HG03520 (cell line): ENCODE results near the gene ZNF354C.
"Not testable (repeated sequence)": the region's sequence is repeated elsewhere in the genome, so short reads cannot be mapped to it uniquely, and the experiment has no call there.

Source experiments
- ATAC-seq: cut with Tn5 transposase; IDR thresholded peaks from one replicate; pipeline ENCODE4 v1.9.1; 2021; ENCODE audit warnings: mild to moderate bottlenecking, moderate library complexity; ENCODE audit not compliant: unreplicated experiment

The ZNF354C gene

DNA sequence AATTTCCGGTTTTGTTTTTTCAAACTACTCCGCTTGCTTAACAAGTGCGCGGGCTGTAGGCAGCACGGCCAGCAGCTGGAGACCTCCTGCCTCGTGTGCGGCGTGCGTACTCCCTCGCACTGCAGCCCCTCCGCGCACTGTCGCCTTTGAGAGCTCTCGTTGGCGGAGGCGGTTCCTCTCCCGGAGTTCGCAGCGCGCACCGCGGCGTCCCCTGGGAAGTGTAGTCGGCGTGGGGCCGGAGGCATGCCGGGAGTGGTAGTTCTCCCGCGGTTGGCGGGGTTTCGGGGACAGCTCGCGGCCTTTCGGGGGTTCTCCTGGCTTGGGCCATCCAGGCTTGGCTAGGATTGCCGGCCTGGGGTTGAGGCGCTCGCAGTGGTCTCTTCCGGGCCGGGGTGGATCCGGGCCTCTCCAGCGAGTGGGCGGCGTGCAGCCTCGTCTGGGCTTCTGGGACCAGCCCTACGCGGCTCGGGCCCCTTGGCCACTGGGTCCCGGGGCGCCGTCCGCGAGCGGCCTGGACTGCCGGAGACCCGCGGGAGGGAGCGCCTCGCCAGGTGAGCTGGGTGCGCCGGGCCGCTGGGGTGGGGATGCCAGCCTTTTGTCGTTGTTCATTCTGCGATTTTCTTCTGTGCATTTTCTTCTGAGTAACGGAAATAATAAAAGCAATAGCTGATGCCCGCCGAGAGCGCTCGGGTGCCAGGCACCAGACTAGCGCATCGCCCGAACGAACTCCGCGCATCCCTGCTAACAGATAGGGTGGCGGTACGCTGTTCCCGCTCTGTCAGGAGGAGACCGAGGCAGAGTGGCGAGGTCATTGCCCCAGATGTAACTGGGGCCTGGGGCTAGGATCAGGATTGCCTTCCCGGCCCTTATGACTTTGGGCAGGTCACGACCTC is at the start of gene ZNF354C:
Gene ZNF354C, plus strand, starts transcription at position 258 of the 893 bp plus-strand sequence. CDS start 1,696 bp downstream, outside the sequence.
- ATAC-seq, result peak; percentile 91

DNA sequence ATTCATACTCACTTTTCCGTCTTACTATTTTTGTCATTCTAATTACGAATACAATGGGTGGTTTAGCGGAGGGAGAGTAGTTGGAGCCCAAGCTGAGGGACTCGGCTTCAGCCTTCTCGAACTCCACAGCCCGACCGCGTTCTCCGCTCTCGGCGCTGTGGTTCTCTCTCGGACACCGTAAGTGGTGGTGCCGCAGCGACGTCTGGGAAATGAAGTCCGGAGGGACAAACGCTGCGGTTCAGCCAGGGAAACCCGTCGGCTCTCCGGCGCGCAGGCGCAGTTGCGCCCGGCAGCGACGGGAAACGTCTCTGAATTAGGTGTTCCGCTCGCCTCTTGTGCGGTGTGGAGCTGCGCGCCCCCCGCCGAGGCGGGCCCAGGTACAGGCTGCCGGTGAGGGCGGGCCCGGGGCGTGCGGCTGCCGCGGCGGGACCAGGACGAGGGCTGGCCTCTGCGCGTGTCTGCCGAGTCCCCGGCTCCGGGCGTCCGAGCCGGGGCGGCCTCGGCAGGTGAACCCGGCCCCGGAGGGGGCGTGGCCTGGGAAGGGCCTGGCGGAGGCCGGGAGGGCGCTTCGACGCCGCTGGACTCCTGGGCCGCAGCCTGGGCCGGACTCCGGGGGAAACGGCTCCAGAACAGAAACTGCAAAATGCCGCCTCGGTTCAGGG is 36.5 kb upstream of the ZNF354C start, which contains the start of gene ZNF879:
Gene ZNF879, plus strand, starts transcription at position 277 of the 662 bp plus-strand sequence. CDS start 1,201 bp downstream, outside the sequence.
- ATAC-seq, result peak; percentile 91

DNA sequence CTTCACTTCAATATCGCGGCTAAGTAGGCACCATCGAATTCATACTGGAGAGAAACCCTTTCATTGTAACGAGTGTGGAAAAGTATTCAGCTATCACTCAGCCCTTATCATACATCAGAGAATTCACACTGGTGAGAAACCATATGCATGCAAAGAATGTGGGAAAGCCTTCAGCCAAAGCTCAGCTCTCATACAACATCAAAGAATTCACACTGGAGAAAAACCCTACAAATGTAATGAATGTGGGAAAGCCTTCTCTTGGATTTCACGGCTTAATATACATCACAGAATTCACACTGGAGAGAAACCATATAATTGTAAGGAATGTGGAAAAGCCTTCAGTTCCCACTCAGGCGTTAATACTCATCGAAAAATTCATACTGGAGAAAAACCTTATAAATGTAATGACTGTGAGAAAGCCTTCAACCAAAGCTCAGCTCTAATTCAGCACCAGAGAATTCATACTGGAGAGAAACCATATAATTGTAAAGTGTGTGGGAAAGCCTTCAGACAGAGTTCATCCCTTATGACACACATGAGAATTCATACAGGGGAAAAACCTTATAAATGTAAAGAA is 27.1 kb upstream of the ZNF354C start:
- no peak for ATAC-seq

DNA sequence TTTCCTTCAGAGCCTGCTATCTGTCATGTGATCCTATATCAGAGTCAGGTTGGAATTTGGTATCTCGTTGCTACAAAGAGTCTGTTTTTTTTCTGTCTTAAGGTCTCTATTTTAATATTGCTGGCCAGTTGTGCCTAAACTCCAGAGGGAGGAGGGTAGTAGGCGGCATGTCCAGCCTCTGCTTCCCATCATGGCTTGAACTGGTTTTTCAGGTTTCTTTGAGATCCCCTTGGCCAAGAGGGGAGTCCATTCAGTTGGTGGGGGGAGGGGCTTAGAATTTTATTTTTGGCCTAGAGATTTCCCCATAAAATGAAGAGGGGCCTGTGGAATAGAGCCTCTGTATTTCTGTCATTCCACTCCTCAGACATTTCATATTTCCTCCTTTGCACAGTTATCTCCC is 15.4 kb upstream of the ZNF354C start:
- no peak for ATAC-seq

DNA sequence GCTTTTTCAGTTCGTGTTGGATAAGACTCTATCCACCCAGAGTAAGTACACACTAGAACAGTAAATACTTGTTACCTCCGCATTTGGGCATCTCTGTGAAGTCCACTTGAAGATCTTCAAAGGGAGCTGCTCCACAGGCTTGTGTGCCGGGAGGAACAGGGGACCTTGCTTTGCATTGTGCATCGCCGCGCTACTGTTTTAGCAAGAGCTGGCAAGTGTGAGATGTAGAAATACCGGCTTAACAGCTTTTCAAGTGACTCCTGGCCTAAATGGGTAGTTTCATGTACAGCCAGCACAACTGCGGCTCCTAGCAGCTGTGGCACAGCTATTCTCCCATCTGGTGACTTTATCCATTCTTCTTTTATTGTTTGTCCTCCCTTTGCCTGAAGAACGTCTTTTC is 8.4 kb upstream of the ZNF354C start:
- no peak for ATAC-seq

DNA sequence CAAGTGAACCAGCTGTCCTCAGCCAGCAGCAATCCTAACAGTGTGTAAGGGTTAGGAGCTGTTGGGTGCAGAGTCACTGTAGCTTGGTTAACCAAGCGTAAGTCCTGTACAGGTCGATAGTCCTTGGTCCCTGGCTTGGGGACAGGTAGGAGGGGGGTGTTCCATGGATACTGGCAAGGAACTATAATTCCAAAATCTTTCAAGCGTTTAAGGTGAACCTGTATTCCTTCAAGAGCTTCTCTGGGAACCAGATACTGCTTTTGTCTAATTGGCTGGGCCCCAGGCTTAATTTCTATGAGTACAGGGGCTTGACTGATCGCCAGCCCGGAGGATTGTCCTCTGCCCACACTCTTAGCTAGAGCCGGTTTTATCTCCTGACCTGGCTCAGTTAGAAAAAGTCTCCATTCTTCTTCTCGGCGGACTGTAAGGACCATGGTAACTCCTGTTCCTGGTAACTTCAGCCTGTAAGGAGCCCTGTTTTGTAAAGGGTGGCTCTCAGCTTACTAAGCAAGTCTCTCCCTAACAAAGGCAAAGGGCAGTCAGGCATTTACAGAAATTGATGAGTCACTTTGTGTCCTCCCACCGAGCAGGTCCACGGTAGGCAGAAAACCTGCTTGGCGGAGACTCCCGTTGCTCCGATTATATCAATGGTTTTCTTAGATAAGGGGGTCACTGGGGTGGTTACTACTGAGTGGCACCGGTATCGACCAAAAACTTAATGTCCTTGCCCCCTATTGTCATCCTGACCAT is 6.0 kb upstream of the ZNF354C start:
- ATAC-seq, result no peak

DNA sequence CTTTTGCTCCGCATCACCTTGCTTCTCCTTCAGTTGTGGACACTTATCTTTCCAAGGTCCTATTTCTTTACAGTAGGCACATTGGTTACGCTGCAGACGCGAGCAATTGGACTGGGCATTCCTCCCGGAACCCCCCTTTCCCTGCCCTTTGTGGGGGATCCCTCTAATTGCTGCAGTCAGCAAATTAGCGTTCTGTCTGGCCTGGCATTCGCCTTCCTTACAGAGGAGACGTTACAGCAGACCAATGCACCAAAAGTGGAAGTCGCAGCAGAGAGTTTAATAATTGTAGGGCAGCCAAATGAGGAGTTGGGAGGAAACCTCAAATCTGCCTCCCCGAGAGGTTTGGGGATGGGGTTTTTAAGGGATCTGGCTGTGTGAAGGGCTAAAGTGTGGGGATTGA is 5.3 kb upstream of the ZNF354C start:
- ATAC-seq, result no peak

DNA sequence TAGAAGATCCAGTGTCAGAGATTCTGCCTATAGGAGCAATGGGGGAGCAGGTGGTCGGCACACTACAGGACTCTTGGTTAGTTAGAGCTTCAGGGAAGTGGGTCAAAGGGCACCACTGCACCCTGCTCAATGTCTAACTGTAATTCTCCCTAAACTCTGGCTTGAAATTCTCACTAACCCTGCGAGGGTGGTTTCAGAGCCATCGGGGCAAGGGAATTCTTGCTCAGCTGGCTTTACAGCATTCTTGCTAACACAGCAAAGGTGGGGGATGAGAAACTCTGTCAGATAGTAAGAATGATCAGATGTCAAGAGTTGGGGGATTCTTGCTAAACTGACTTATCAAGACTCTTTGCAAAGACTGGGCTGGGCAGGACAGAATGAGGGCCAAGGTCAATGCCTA is 4.7 kb upstream of the ZNF354C start:
- ATAC-seq, result no peak

DNA sequence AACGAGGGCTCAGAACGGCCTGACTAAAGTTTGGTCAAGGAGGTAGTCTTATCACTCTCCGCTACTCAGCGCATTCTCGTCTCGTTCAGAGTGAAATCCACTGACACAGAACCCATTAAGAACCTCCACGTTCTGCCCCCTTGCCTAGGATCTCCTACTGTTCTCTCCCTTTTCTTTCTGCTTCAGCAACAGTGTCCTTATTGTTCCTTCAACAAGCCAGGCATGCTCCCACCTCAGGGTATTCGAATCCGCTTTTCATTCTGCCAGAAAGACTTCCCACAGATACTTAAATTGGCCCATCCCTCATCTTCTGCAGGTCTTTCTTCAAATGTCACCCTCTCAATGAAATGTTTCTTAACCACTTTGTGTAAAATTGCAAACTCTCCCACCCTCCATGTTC is 4.3 kb upstream of the ZNF354C start:
- no peak for ATAC-seq

DNA sequence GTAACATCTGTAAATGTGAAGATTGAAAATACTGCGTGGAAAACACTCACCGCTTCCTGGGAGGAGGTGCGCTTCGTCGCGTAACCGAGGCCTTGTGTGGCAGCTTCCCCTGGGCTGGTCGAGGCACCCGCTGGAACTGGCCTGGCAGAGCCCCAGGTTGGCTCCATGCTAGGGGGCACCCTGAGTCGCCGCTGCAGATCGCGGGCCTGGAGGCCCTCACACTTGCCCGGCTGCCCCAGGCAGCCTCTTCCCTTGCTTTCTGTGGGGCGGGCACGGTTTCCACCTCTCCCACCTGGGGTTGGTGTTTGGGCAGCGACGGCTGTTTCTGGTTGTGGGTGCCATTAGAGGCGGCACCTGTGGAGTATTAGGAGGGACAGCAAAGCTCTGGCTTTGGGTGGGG is 852 bp downstream of the ZNF354C start:
- ATAC-seq, result no peak

DNA sequence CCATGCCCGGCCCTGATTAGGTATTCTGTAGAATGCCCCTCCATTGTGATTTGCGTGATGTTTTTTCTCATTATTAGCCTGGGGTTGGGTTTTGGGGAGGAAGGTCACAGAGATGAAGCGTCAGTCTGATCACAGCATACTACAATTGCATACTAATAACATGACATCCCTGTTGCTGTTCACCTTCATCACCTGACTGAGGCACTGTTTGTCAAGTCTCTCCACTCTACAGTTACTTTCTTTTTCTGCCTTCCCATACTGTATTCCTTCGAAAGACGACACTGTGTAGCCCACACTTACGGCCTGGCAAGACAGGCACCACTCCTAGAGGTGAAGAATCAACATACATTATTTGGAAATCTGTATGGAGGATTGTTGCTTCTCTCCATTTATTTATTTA is 5.5 kb downstream of the ZNF354C start:
- ATAC-seq, result no peak

DNA sequence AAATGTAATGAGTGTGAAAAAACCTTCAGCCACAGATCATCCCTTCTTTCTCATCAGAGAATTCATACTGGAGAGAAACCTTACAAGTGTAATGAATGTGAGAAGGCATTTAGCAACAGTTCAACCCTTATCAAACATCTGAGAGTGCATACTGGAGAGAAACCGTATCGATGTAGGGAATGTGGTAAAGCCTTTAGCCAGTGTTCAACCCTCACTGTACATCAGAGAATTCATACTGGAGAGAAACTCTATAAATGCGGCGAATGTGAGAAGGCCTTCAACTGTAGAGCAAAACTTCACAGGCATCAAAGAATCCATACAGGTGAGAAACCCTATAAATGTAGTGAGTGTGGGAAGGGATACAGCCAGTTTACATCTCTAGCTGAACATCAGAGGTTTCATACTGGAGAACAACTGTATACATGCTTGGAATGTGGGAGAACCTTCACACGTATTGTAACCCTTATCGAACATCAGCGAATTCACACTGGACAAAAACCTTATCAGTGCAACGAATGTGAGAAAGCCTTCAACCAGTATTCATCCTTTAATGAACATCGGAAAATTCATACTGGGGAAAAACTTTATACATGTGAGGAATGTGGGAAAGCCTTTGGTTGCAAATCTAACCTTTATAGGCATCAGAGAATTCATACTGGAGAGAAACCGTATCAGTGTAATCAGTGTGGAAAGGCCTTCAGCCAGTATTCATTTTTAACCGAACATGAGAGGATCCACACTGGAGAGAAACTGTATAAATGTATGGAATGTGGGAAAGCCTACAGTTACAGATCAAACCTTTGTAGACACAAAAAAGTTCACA is 19.2 kb downstream of the ZNF354C start:
- ATAC-seq, result no peak

DNA sequence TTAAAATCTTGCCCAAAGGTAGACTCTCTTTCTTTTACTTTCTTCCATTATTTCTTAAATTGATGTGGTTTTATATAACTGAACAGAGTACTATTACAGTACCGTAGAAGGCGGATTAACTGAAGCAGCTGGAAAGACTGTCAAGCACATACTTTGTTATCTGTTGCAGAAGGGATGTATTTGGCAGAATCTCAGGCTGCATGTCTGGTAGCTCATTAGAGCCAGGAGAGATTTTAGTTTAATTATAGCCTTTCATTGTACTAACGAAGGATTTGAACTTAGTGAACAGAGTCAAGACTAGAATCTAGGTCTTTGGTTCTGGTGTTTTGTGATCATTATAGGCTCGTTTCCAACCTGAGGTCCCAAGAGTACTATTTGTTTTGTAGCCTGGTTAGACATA is 20.6 kb downstream of the ZNF354C start:
- ATAC-seq, result no peak

DNA sequence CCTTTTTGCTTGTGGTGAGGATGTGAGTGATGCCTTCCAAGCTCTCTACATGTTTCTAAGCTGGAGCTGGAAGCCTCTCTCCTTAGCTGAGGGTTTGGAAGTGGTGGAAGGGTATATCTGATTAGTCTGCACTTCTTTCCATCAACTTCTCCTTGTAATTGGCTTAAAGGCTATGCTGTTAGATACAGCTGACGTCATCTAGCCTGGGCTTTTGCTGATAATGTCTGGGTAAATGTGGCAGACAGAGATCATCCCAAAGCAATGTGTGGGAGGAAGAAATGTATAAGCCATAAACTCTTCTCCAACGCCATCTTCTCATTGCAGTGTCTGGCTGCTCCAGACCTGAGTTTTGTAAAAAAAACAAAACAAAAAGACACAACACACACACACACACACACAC is 29.3 kb downstream of the ZNF354C start:
- no peak for ATAC-seq

DNA sequence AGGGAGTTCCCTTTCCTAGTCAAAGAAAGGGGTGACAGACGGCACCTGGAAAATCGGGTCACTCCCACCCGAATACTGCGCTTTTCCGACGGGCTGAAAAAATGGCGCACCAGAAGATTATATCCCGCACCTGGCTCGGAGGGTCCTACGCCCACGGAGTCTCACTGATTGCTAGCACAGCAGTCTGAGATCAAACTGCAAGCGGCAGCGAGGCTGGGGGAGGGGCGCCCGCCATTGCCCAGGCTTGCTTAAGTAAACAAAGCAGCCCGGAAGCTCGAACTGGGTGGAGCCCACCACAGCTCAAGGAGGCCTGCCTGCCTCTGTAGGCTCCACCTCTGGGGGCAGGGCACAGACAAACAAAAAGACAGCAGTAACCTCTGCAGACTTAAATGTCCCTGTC is 41.1 kb downstream of the ZNF354C start:
- not testable (repeated sequence) for ATAC-seq

DNA sequence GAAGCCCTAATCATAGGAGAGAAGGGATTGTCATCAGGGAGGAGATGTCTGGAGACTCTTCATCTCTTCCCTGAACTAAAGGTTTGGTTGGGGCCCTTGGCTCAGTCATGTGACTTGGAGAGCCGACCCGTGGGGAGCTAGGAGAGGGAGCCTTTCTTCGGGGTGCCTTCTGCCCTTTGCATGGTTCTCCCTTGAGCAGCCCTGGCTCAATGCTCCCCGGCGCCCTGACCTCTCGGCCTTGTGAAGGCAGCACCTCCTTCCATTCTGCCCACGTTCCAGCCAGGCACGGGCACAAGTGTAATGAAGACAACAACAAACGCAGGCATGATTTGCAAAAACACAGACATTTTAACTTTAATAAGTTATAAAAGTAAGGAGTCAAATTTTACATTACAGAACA is 50.4 kb downstream of the ZNF354C start:
- ATAC-seq, result no peak

DNA sequence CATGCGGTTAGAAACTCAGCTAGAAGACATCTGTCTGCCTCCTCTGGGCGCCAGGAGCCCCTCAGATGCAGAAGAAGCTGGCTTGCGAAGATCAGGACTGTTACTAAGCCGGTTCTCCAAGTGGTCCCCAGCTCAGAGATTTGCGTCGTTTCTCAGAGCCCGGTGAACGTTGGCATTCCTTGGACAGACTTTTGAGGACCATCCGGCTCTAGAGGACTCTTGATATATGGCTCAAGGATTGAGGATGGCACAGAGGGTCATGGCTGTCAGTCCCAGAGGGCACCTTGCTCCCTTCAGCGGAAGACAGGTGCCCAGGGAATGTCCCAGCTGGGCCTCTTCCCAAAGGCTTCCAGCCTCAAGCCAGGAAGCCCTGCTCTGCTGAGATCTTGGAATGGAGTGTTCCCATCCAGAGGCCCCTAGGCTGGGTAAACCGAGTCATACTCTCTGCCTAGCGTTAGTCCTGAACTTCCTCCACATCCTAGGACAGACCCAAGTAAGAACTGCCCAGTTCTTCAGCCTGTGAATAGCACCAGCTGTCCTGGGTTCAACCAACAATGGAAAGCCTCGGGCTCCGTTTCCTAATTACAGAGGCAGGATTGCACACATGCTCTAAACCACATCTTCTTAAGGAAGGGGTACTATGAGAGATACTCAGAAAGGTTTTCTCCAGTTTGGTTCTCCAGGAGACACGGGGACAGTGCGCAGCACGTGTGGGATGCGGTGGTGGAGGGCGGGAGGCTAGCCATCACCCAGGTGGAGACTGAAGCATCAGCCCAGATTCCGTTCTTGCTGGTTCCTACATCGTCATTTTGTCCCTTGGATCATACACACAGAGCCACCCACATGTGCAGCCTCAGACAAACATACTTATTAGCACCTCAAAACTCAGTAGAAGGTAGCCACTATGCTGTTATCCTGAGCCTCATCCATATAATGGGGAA is 51.4 kb downstream of the ZNF354C start:
- no peak for ATAC-seq

DNA sequence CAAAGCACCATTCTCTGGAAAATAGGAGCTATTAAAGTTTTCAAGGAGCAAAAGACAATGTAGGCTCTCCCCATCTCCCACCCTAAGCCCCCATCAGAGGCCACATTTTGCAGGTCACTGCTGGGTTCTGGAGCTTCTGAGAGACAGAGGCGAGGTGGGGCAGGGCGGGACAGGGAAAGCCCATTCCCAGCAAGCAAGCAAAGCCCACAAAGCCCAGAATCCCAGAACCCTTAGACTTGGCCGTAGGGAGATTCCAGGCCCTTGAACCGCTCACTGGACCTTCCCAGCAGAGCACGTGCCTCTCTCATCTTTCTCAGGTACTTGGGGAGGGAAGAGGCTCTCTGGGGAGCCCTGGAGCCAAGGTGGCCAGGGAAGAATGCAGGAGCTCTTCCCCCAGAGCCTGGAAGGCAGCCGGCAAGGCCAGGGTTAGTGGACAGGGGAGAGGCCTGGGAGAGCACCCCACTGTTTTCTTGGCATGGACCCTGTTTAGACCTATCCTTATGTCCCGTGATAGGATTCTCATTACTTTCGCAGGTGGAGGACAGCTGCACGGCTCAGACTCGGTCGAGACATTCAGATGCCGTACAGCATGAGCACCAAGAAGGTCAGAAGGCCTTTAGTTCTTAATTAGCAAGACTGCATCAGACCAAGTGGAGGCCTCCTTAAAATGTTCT is 52.4 kb downstream of the ZNF354C start:
- ATAC-seq, result no peak

DNA sequence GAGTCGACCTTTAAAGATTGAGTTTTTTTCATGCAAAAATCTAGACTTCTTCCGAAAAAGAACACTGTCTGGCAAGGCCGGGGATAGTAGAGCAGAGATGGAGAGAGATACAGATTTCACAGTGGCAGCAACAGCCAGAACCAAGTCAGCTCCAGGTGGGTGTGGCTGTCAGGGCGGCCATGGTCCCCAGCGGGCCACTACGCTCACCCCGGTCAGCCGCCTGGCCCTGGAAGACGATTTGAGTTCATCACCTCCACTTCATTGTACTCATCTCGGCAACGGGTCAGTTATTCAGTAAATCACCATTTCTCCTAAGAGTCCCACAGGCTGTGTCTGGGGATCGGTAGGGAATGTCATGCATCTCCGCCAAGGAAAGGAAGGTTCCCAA is 53.0 kb downstream of the ZNF354C start:
- no peak for ATAC-seq
